ENCODE measurements around the gene RNF121. TPM values are rescaled to one million over a fixed set of nuclear protein-coding genes. Genes with fewer than 3 reads are reported as not detected.

The RNF121 gene
- total and polyA plus RNA-seq, 7 donors, result 7.2 to 34.6 (median 25.2) TPM

DNA sequence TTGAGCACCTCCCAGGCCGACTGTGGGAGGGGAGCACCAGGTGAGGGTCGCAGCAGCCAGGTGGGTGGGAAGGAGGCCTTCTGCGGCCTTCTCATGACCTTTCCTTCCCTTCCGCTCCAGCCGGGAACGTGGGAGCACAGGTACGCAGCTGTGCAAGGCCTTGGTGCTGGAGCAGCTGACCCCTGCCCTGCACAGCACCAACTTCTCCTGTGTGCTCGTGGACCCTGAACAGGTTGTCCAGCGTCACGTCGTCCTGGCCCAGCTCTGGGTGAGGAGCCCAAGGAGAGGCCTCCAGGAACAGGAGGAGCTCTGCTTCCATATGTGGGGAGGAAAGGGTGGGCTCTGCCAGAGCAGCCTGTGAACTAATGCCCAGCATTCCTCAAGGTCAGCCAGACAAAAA is 72.4 kb downstream of the RNF121 start:
- TF ChIP-seq POLR2A (IDR thresholded peaks at IDR 0.05) (no peak), POLR2AphosphoS5 (IDR thresholded peaks at IDR 0.05) (peak in 1 of 4 donors; percentile 5)
- TF ChIP-seq, protein P1, sequence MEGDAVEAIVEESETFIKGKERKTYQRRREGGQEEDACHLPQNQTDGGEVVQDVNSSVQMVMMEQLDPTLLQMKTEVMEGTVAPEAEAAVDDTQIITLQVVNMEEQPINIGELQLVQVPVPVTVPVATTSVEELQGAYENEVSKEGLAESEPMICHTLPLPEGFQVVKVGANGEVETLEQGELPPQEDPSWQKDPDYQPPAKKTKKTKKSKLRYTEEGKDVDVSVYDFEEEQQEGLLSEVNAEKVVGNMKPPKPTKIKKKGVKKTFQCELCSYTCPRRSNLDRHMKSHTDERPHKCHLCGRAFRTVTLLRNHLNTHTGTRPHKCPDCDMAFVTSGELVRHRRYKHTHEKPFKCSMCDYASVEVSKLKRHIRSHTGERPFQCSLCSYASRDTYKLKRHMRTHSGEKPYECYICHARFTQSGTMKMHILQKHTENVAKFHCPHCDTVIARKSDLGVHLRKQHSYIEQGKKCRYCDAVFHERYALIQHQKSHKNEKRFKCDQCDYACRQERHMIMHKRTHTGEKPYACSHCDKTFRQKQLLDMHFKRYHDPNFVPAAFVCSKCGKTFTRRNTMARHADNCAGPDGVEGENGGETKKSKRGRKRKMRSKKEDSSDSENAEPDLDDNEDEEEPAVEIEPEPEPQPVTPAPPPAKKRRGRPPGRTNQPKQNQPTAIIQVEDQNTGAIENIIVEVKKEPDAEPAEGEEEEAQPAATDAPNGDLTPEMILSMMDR (IDR thresholded peaks at IDR 0.05), result no peak
- DNase-seq, result peak; percentile 64
- intact Hi-C loops (cut with DNase I), result no loop called here
- Histone ChIP-seq H3K27me3 (no peaks in the 10 kb centered on the region), H3K36me3 (peaks cover 37 to 46% (median 43%) of the 10 kb centered on the region in 4 donors), H3K4me1 (peaks cover 0 to 46% (median 30%) of the 10 kb centered on the region in 4 donors), H3K27ac (peak overlapping the region in 3 of 4 donors; percentile 59 to 80 (median 78)), H3K4me3 (no peak overlapping the region), H3K9me3 (no peaks in the 10 kb centered on the region)
- WGBS, 2 donors, result 82 to 89% methylated on average over 11 of the region's 11 CpGs

DNA sequence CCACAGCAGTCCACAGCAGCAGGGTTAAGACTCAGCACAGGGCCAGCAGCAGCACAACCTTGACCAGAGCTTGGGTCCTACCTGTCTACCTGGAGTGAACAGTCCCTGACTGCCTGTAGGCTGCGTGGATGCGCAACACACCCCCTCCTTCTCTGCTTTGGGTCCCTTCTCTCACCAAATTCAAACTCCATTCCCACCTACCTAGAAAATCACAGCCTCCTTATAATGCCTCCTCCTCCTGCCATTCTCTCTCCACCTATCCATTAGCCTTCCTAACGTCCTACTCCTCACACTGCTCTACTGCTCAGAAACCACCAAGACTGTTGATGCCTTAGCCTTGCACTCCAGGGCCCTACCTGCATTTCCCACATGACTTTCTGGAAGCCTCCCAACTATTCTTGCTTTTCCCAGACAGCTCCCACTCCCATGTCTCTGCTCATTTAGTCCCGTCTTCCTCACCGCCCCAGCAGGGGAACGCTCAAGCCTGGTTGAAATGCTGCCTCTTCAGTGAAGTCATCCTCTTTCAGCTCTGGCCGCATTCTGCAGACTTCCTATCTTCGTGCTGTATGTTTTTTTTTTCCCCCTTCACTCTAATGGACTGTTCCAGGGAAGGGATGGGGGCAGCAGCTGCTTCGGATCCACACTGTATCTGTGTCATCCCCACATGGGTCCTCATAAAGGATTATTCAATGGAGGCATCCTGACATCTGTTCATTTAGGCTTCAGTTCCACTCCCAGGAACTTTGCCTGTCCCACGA is 73.2 kb downstream of the RNF121 start:
- Histone ChIP-seq H3K4me3 (no peak overlapping the region), H3K27ac (peak overlapping the region in 2 of 4 donors; percentile 78 to 80), H3K4me1 (peaks cover 0 to 46% (median 30%) of the 10 kb centered on the region in 4 donors), H3K27me3 (no peaks in the 10 kb centered on the region), H3K9me3 (no peaks in the 10 kb centered on the region), H3K36me3 (peaks cover 44 to 53% (median 50%) of the 10 kb centered on the region in 4 donors)
- TF ChIP-seq POLR2AphosphoS5 (IDR thresholded peaks at IDR 0.05), result peak in 2 of 4 donors; percentile 46 to 52
- TF ChIP-seq, protein P1 (IDR thresholded peaks at IDR 0.05), result no peak
- no peak for TF ChIP-seq EP300 (IDR thresholded peaks at IDR 0.05)
- no peak for TF ChIP-seq POLR2A (IDR thresholded peaks at IDR 0.05)
- 65 to 73% methylated on average over 10 of the region's 10 CpGs for WGBS, 2 donors
- intact Hi-C loops (cut with DNase I), result no loop called here
- DNase-seq, result no peak

DNA sequence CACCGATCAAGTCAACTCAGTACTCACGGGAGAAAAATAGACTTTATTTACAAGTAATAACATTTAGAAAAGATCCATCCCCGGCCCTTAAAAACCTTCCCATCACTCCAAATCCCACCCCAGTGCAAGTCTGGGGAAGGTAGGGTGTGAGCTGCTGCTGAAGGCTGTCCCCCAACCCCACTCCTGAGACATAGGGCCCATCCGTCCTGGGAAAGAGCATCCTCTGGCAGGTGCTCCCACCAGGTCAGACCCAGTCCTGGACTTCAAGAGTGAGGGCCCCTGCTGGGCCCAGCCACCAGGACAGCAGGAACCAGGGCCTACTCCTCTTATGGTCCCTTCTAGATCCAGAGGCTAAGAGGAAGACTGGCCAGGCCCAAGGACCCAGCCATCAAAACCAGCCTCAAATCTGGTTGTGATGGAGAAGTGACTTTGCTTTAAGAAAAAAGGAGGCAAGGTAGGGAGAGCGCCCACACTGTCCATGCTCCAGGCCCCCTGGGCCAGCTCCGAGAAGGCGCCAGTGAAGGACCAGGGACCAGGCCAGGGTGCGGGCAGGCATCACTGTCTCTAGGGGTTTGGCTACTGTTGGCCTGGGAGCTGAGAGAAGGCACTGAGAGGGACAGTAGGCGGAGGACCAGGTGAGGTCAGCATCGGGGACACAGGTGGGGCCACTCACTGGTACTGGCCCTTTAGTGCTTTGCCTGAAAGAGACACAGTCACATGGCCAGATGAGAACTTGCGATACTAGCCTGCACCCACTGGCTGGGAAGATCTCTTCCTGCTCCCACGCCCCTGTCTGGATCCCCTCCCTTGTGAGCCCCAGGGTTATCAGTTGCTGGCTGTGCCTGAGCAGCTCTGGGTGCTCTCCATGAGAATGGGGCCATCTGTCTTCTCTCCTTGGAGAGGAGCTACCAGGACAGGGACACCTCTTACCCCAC is 74.3 kb downstream of the RNF121 start:
- WGBS, 2 donors, result 78 to 89% methylated on average over 12 of the region's 12 CpGs

DNA sequence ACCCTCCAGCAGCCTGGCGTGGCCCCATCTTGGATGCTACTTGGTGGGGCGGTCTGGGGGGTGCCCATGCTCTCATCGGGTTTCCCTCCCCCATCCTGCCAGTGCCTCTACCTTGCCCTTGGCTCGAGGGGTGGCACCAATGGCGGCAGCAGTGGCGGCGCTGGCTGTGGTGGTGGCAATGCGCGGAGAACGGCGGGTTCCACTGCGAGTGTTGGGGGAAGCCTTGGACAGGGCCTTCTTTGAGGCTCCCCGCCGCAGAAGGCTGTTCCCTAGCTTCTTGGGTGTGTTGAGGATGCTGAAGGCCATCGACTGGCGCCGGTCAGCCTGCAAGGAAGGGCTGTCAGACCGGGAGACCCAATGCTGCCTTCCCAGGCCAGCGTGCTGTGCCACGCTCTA is 74.9 kb downstream of the RNF121 start:
- no peaks in the 10 kb centered on the region for H3K9me3 ChIP-seq
- DNase-seq, result peak; percentile 64
- no peaks in the 10 kb centered on the region for H3K27me3 ChIP-seq
- H3K27ac ChIP-seq, result peak overlapping the region in 1 of 4 donors; percentile 25
- peaks cover 0 to 45% (median 29%) of the 10 kb centered on the region in 4 donors for H3K4me1 ChIP-seq
- no peak overlapping the region for H3K4me3 ChIP-seq
- 91 to 95% methylated on average over 20 of the region's 20 CpGs for WGBS, 2 donors
- TF ChIP-seq POLR2AphosphoS5 (IDR thresholded peaks at IDR 0.05) (peak in 1 of 4 donors; percentile 1), POLR2A (IDR thresholded peaks at IDR 0.05) (no peak)
- intact Hi-C loops (cut with DNase I), result no loop called here
- peaks cover 61 to 71% (median 68%) of the 10 kb centered on the region in 4 donors for H3K36me3 ChIP-seq

More for the DNA sequence above, 74.3 kb downstream of the RNF121 start:
- H3K4me1 ChIP-seq, result peaks cover 0 to 46% (median 30%) of the 10 kb centered on the region in 4 donors
- H3K4me3 ChIP-seq, result no peak overlapping the region
- H3K36me3 ChIP-seq, result peaks cover 55 to 64% (median 61%) of the 10 kb centered on the region in 4 donors
- intact Hi-C loops (cut with DNase I), result no loop called here
- no peak for DNase-seq
- peak overlapping the region in 2 of 4 donors; percentile 78 to 80 for H3K27ac ChIP-seq
- no peaks in the 10 kb centered on the region for H3K9me3 ChIP-seq
- TF ChIP-seq POLR2AphosphoS5 (IDR thresholded peaks at IDR 0.05) (peak in 1 of 4 donors; percentile 4), EP300 (IDR thresholded peaks at IDR 0.05) (no peak)
- TF ChIP-seq, protein P1 (IDR thresholded peaks at IDR 0.05), result no peak
- H3K27me3 ChIP-seq, result no peaks in the 10 kb centered on the region
